ENCODE results near the gene TRIM45.
A peak's percentile ranks its signal among the peaks of the same experiment; 100 is the strongest.
"Not testable (repeated sequence)": the region's sequence is repeated elsewhere in the genome, so short reads cannot be mapped to it uniquely, and the experiment has no call there.

The TRIM45 gene

GRCh38 chr1:117130526-117130925 lies 9.0 kb upstream of the TRIM45 start:
- no peak for DNase-seq

GRCh38 chr1:117128323-117129079 lies 7.0 kb upstream of the TRIM45 start:
- DNase-seq = no peak

DNA sequence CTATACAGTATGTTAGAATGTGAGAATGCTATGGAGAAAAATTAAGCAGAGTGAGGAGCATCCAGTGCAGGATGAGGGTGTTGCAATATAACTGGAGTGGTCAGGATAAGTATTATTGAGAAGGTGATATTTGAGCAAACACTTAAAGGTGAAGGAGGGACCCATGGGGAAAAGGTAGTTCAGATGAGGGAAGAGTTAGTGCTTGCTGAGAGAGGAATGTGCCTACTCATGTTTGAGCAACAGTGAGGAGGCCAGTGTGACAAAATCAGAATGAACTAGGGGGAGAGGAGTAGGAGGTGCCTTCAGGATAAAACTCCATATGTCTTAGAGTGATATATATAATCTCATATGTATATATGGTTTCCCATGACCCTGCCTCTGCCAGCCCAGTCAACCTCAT lies 6.2 kb upstream of the TRIM45 start:
- DNase-seq = no peak

GRCh38 chr1:117124661-117125060 lies 3.1 kb upstream of the TRIM45 start:
- no peak for DNase-seq

DNA sequence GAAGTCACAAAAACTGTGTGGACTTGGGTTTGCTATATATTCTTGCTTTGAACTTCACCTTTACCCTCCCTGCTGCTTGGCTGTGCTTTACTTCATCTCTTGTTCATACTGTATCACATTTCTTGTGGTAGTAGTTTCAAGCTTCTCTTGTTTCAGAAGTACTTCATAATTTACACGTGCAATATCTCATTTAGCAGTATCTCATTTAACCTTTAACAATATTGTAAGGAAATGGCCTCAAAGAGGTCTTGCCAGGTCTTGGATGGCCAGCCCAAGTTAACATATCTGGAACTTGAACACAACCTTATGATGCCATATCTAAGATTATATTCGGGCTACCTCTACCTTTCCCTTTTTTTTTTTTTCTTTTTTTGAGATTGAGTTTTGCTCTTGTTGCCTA lies 1.7 kb upstream of the TRIM45 start:
- no peak for DNase-seq

- no peak for DNase-seq
Measured at GRCh38 chr1:117122330-117123025, 929 bp upstream of the TRIM45 start.

GRCh38 chr1:117120774-117121588 lies 568 bp downstream of the TRIM45 start:
- DNase-seq = no peak

- DNase-seq = not testable (repeated sequence)
Measured at GRCh38 chr1:117119144-117119543, 2.4 kb downstream of the TRIM45 start.

- DNase-seq = no peak
Measured at GRCh38 chr1:117118137-117118536, 3.4 kb downstream of the TRIM45 start.

DNA sequence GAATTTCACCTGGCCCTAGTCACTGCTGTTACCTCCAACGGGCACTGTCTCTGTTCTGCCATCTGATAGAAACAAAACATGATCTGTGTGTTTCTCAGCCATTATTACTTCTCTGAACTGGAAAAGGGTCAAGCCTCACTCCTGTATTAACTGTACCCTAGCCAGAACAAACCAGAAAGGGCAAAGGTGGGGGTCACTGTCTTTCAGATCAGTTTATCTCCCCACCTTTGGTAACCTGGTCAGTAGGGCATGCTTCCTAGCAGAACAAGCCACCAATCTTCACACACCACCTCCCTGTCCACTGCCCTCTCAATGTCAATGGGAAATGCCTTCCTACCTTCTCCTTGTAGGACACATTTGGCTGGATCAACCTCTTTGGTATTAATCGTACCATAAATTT lies 3.9 kb downstream of the TRIM45 start:
- no peak for DNase-seq

GRCh38 chr1:117116784-117117130 lies 4.8 kb downstream of the TRIM45 start:
- no peak for DNase-seq

DNA sequence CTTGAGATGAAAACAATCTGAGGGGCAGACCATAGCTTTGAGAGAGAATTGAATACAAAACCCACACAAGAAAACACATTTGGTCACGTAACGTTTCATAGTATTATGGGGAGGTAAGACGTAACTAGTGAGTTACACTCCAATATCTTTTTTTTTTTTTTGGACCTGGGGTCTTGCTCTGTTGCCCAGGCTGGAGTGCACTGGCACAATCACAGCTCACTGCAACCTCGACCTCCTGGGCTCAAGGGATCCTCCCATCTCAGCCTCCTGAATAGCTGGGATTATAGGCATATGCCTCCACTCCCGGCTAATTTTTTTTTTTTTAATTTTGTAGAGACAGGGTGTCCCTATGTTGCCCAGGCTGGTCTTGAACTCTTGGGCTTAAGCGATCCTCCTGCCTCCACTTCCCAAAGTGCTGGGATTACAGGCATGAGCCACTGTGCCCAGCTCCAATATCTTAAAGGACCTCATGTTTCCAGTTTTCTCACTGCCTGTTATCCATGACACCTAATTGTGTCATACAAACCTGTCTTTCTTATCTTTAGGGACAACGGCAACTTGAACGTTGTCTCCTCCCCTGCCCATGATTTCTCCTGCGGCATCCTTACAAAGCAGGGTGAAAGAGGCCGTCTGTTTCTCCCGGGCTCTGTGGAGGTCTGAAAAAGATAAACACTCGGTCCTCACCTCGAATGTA lies 5.3 kb downstream of the TRIM45 start:
- DNase-seq = no peak

- DNase-seq = no peak
Measured at GRCh38 chr1:117114877-117115276, 6.7 kb downstream of the TRIM45 start.

- no peak for DNase-seq
Measured at GRCh38 chr1:117113199-117113598, 8.3 kb downstream of the TRIM45 start.

DNA sequence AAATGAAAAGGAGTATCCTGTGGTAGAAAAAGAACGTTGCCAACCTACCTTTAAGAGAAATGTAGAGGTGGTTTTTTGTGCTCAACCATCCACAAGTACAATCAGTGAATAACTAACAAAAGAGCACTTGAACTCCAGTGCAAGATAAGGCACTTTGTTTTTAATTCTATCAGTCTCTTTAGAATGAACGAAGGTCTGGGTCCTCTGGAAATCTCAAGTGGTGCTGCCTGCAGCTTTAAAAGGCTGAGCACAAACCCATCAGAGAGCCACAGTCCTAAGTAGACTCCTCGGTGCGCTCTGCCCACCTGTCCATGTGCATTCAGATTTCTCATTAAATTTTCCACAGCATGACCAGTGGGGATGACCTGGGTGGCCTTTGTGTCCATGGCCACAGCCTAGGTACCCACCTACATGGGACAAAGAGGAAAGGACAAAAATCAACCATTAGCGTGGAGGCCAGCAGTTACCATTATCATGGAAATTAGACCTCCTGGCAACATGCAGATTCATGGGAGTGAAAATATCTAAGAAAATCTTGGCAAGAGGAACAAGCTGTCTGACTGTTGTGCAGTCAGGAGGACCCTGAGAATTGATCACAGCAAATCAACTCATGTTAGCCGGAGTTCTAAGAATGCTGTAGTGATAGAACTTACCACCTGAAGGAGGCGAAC lies 9.4 kb downstream of the TRIM45 start:
- no peak for DNase-seq

DNA sequence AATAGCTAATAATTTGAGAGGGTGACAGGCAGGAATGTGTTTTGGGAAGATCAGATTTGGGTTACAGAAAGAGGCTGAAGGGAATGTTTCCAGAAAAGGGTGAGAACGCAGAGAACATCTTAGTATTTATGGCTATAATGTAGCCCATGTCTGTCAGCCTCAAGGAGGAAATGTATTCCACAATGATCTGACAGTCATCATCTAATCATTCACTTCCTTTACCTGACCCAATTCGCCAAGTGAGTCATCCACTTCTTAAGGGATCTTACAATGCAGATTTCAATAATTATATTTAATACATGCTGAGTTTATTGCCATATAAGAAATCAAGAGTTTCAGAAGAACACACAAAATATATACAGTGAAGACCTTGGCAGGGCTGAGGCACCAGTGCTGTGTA lies 10.8 kb downstream of the TRIM45 start:
- DNase-seq = no peak

DNA sequence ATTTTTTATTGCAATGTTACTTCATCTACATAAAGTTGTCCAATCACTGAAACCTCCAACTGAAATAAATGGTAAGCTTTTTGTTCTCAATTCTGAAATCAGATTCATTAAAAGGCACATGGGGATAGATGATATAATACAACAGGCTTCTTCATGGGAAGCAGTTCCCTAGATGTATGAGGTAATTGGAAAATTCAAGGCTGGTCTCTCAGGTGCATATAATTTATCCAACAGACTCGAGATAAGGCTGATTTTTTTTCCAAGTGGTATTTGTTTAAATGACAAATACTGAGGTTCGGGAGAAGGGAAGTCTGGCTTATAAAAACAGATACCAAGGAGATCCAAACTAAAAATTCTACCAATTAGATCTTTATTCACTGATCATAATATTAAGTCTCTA lies 14.2 kb downstream of the TRIM45 start:
- no peak for DNase-seq

DNA sequence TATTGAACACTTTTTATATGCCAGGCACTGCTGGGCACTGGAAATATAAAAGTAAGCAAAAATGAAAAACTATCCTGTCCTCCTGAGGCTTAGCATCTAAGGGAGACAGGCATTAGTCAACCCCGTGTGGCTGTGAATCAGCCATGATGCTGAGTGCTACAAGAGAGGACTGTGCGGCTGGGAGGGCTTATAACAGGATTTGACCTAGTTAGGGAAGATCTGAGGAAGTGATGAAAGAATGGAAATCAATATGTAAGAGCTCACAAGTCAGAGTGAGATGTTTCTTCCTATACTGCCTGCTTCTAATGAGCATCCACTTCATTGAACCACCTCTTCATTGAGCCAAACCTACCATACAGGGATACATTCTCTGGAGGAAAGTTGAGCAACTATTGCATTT lies 15.1 kb downstream of the TRIM45 start:
- peak; percentile 66 for DNase-seq

DNA sequence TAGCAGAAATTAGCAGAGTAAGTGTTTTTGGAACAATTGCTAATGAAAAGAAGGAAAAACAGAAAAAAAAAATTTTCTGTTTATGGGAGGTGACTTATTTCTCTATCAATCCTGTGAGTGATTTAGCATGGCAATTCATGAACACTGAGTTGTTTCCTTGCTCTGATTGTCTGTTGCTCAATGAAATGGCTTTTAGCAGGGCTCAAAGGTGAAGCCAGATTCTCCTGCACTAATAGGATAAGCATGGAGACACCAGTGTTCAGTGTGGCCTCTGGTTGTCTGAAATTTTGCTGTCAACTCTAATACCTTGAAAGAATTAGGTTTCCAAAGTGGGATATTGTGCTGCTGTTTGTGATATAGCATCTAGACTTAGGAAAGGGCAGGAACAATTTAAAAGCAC lies 15.8 kb downstream of the TRIM45 start:
- DNase-seq = no peak

DNA sequence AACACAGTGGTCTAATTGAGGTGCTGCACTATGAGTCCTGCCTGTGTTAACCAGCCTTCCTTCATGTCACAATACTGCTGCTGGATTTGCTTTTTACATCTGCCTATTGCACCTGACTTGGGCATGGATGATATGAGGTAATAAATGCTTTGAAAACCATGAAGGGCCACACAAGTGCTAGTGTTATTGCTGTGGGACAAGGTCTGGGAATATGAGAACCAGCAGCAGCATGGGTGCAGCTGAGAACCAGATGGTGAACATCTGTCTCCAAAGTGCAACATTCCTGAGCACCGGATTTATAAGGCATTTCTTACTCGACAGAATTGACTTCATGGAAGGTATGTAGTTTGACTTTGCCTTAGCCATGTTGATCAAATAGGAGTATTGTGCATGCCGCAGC lies 16.6 kb downstream of the TRIM45 start:
- DNase-seq = no peak

DNA sequence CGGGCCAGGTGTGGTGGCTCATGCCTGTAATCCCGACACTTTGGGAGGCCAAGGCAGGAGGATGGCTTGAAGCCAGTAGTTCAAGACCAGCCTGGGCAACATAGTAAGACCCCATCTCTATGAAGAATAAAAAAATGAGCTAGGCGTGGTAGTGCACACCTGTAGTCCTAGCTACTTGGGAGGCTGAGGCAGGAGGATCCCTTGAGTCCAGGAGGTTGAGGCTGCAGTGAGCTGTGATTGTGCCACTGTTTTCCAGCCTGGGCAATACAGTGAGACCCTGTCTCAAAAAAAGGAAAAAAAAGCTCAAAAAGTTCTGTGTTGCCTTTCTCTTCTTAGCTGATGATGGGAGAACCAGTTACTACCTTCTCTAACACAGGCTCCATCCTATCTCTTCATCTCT lies 19.7 kb downstream of the TRIM45 start:
- DNase-seq = not testable (repeated sequence)

DNA sequence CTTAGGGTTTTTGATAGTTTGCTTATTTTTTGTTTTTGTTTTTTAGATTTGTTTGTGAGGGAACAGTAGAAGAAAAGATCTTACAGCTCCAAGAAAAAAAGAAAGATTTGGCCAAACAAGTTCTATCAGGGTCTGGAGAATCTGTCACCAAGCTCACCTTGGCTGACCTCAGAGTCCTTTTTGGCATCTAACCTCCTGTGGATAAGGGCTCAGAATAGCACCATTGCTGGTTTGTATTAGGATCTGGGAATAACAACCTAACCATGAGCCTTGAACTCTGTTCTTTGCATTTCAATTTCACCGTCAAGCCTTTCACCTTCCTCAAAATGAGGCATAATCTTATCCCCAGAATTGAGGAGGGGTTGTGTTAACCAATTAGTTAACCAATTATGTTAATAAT lies 20.2 kb downstream of the TRIM45 start:
- DNase-seq = no peak
